GM13977 (cell line): ENCODE results near the gene KCNK1.

Experiments
- DNase-seq: peaks from one replicate; pipeline ENCODE4 v3.0.0; 2012; ENCODE audit warnings: low spot score
- in situ Hi-C: fragments of 300-500 bp; cut with MboI; formaldehyde crosslinking; loops from one replicate; pipeline ENCODE4 v1.12.0; 2022; ENCODE audit warnings: low sequenced_read_pairs, low pct_unique_long_range_greater_than_20kb, mixed read lengths, inconsistent platforms; ENCODE audit not compliant: unreplicated experiment
- TF ChIP-seq, protein P1 (sequence below): IDR thresholded peaks from 2 replicates; pipeline ENCODE4 v1.5.1; 2012; ENCODE audit warnings: mild to moderate bottlenecking, control low read depth; ENCODE audit not compliant: insufficient read depth; ENCODE audit errors: extremely low read depth, missing control alignments

Gene KCNK1

DNA sequence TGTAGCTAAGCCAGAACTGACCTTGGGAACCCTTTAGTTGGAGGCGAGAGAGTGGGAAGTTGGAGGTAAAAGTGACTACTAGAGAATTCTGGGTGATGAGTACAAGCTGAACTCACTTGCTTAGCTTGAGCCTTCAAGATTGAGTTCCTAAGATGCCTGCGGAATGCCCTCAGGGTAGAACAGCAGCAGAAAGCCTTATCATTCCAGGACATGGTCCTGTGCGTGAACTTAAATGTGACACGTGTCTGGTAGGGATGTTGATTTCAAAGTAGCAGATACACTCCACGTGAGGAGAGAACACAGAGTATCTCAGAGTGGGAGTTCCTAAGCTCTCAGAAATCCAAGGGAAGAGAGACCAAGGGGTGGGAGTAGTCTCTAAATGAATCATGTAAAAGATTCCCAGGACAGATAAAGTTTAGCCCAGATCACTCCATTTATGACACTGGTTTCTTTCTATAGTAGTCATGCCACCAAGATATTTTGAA lies 60.1 kb downstream of the KCNK1 start:
- in situ Hi-C loops, result loop anchor here (10.0 kb wide), 1 partner anchor 49 kb away; no protein-coding TSS in a partner anchor
- no peak for DNase-seq
- TF ChIP-seq, protein P1, sequence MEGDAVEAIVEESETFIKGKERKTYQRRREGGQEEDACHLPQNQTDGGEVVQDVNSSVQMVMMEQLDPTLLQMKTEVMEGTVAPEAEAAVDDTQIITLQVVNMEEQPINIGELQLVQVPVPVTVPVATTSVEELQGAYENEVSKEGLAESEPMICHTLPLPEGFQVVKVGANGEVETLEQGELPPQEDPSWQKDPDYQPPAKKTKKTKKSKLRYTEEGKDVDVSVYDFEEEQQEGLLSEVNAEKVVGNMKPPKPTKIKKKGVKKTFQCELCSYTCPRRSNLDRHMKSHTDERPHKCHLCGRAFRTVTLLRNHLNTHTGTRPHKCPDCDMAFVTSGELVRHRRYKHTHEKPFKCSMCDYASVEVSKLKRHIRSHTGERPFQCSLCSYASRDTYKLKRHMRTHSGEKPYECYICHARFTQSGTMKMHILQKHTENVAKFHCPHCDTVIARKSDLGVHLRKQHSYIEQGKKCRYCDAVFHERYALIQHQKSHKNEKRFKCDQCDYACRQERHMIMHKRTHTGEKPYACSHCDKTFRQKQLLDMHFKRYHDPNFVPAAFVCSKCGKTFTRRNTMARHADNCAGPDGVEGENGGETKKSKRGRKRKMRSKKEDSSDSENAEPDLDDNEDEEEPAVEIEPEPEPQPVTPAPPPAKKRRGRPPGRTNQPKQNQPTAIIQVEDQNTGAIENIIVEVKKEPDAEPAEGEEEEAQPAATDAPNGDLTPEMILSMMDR, result no peak

DNA sequence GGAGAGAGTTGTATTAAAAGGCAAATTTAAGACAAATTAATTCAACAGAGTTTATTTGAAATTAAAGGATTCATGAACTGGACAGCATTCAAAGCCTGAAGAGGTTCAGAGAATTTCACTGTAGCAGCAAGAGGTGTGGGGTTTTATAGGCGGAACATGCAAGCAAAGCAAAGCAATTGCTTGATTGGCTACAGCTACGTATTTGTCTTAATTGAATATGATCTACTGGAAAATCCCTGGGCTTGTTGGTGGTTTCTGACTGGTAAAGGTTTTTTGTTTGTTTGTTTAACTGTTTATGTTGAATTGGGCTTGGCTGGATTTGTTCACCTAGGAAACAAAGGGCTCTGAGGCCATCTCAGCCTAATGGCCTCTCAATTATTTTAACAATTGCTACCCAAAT lies 61.5 kb downstream of the KCNK1 start:
- no peak for DNase-seq
- in situ Hi-C loops, result loop anchor here (10.0 kb wide), 1 partner anchor 51 kb away; no protein-coding TSS in a partner anchor
- TF ChIP-seq, protein P1, result no peak

DNA sequence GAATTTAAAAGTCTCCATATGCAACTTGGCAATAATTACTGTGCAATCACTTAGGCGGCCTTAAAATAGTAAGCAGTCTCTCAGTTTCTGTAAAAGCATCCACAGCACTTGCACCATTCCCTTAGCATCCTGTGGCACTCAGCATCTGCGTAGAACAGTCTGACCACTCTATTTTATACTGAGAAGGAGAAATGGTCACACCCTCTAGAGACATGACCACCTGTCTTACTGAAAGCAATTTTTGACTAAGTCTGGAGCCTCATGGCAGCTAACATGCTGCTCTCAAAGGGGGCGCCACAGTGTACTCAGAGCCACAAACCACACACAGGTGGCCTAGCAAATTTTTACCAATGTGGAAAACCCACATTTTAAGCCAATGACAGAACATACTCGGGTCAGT lies 62.0 kb downstream of the KCNK1 start:
- in situ Hi-C loops, result loop anchor here (10.0 kb wide), 1 partner anchor 51 kb away; no protein-coding TSS in a partner anchor
- TF ChIP-seq, protein P1, result peak; percentile 29
- DNase-seq, result peak; percentile 20

DNA sequence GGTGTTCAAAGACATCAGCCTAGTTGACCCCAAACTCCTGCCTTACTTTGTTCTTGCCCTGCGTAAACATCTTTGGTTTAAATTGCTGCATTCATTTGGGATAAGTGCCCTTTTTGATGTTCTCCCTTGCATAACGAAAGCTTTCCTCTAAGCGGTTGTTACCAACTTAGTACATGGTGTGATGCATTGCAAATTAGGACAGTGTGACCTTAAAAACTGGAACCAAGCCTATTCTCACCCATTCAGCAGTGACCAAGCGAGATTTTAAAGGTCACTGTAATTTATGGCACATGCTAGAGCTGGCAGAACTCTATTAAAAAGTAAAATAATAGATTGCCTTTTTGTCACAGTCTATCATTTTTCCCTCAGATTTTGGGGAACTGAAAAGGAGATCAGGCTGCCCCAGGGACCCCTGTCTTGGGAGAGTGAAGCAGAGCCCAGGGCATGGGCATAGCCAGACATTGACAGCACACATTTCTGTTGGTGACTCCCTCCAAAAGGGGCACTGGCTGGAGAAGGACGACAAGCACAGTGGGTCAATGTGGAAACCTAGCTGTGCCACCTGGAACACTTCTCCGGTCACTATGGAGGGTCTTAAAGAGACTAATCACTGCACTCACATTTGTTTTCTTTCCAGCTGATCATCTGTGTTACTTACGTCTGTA lies 63.9 kb downstream of the KCNK1 start:
- in situ Hi-C loops, result loop anchor here (10.0 kb wide), 1 partner anchor 53 kb away; no protein-coding TSS in a partner anchor
- no peak for DNase-seq

DNA sequence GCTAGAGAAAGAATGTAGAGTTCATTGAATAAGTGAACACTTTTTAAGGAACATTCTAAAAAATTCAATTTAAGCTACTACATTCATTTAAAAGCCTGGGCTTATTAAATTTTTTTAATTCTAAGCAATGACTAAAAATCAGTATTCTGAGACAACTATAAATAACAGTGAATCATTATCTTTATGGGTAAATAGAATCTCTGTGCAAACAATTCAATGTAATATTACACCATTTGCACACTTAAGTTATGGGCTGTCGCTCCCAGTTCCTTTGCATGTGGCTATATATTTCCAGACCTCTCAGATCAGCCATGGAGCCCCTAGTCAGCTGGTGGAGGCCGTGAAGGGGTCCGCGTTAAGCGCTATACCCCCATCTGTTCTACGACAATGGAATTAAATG lies 65.1 kb downstream of the KCNK1 start:
- no peak for DNase-seq
- in situ Hi-C loops, result loop anchor here (10.0 kb wide), 1 partner anchor 54 kb away; no protein-coding TSS in a partner anchor
- TF ChIP-seq, protein P1, result no peak

More for the DNA sequence above, 63.9 kb downstream of the KCNK1 start:
- TF ChIP-seq, protein P1, result no peak

DNA sequence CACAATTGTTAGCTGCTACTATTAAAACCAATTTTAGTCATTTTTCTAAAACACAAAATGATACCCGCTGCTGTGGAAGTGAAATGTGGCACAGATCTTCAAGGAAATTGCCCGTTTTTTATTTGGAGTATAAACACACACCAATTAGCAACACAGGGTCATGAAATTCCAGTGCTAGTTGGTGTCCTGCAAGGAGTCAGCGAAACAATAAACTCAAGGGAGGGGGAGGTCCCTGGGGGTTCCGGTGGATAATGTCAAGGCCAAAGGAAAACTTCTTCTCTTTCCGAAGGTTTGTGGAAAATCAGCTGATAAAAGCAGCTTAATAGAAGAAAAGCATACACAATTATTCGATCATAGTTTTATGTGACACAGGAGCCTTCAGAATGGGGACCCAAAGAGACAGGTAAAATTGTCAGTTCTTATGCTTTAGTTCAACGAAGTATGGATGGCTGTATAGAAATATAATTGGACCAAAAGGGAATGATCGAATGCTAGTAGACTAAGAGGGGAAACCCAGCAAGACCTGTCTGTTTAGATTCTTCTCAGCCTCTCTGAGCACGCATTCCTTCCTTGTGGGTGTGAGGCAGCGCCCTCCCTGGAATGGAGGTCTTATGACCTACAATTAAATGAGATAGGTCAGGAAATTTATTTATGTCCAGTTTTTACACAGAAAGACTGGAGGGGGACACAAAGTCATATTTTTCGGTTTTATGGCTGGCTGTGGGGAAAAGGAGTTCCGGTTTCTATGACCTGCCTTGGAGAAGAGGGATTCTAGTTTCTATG lies 65.9 kb downstream of the KCNK1 start:
- in situ Hi-C loops, result loop anchor here (10.0 kb wide), 1 partner anchor 55 kb away; no protein-coding TSS in a partner anchor
- TF ChIP-seq, protein P1, result no peak

More for the DNA sequence above, 65.9 kb downstream of the KCNK1 start:
- DNase-seq, result no peak
